Adipocyte (in vitro differentiated cells): ENCODE measurements around the gene RIPOR3.
"Not testable (repeated sequence)": the region's sequence is repeated elsewhere in the genome, so short reads cannot be mapped to it uniquely, and the experiment has no call there.

Experiments
- DNase-seq: peaks from one replicate; pipeline ENCODE4 v3.0.0-alpha.2; 2015; ENCODE audit warnings: low read depth
- H3K27me3 ChIP-seq: replicated peaks from 2 replicates; pipeline ENCODE4 v1.7.0; 2013; ENCODE audit warnings: mild to moderate bottlenecking, low read length, moderate library complexity; ENCODE audit not compliant: control insufficient read depth, insufficient read depth
- H3K36me3 ChIP-seq: 2 replicates; pipeline ENCODE4 v1.7.0; 2013; ENCODE audit warnings: low read length, mild to moderate bottlenecking, moderate library complexity; ENCODE audit not compliant: control insufficient read depth, insufficient read depth, severe bottlenecking
- H3K4me1 ChIP-seq: 2 replicates; pipeline ENCODE4 v1.7.0; 2013; ENCODE audit warnings: mild to moderate bottlenecking, low read length, moderate library complexity; ENCODE audit not compliant: control insufficient read depth, insufficient read depth
- H3K4me3 ChIP-seq: 2 replicates; pipeline ENCODE4 v1.7.0; 2013; ENCODE audit warnings: mild to moderate bottlenecking, low read length, moderate library complexity
- H3K9ac ChIP-seq: 2 replicates; pipeline ENCODE4 v1.7.0; 2013; ENCODE audit warnings: mild to moderate bottlenecking, low read length, moderate library complexity
- H3K9me3 ChIP-seq: 2 replicates; pipeline ENCODE4 v1.7.0; 2013; ENCODE audit warnings: mild to moderate bottlenecking, low read length, moderate library complexity; ENCODE audit not compliant: control insufficient read depth

Gene RIPOR3

DNA sequence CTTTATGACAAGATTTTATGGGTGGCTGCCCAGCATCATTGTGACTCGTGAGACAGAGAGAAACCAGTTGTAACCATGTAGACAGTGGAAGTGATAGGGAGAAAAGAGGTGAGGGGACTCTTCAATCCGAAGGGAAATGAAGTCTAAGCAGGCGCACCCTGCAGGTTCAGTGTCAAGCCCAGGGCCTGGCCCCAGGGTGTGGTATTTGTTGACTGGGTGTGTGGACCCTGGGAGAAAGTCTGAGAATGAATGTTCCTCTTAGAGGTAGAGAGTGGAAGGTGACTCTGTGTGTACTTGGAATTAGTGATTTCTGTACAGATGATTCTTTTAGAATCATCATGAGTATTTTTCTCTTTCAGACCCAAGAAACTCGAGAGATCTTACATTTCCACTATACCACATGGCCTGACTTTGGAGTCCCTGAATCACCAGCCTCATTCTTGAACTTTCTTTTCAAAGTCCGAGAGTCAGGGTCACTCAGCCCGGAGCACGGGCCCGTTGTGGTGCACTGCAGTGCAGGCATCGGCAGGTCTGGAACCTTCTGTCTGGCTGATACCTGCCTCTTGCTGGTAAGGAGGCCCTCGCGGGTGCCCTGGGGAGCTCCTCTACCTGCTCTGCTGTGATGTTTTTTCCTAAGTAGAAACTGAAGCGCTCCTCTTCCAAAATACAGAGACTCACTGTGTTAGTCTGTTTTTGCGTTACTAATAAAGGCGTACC, 113.1 kb downstream of the RIPOR3 start:
- Histone ChIP-seq H3K36me3 (peaks cover 78% of the 10 kb centered on the region), H3K9me3 (no peaks in the 10 kb centered on the region), H3K4me1 (peaks cover 45% of the 10 kb centered on the region), H3K9ac (peak overlapping the region; percentile 25), H3K4me3 (no peak overlapping the region), H3K27me3 (no peaks in the 10 kb centered on the region)
- DNase-seq, result no peak

DNA sequence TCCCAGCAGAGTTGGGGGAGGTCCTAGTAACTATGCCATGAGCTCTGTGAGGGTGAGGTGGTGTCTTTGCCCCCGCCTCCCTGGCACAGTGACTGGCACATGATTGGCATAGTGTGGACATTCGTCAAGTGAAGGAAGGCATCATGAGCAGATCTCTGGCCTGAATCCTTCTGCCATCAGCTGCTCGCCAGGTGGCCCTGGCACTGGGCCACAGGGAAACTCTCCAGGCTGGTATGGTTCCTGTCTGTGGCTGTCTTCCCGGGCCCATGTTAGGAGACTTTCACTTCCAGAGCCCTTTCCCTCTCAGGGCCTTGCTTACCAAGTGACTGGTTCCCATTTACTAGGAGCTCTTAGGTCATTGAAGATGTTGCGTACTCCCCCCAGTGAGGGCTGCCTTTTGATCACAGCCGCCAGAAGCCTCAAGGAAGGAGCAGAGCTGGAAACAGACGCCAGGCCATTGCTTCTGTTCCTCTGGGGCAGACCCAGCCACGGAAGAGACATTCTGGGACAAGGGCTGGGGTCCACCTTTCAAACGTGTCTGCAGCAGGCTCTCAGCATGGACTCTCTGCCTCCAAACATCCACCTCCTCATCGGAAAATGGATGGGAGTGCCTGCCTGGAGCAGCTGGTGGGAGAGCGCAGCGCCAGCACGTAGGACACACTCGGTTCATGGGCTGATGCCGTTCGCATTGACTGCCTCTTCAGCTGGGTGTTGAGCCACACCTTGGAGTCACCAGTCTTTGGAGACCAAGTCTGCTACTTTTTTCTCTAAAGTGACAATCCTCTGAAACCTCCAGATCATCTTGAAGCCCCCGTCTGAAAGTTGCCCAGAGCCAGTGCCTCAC, 113.9 kb downstream of the RIPOR3 start:
- no peak overlapping the region for H3K4me3 ChIP-seq
- H3K9me3 ChIP-seq, result no peaks in the 10 kb centered on the region
- H3K9ac ChIP-seq, result peak overlapping the region; percentile 10
- no peak for DNase-seq
- H3K27me3 ChIP-seq, result no peaks in the 10 kb centered on the region
- H3K36me3 ChIP-seq, result peaks cover 70% of the 10 kb centered on the region
- H3K4me1 ChIP-seq, result peaks cover 53% of the 10 kb centered on the region

DNA sequence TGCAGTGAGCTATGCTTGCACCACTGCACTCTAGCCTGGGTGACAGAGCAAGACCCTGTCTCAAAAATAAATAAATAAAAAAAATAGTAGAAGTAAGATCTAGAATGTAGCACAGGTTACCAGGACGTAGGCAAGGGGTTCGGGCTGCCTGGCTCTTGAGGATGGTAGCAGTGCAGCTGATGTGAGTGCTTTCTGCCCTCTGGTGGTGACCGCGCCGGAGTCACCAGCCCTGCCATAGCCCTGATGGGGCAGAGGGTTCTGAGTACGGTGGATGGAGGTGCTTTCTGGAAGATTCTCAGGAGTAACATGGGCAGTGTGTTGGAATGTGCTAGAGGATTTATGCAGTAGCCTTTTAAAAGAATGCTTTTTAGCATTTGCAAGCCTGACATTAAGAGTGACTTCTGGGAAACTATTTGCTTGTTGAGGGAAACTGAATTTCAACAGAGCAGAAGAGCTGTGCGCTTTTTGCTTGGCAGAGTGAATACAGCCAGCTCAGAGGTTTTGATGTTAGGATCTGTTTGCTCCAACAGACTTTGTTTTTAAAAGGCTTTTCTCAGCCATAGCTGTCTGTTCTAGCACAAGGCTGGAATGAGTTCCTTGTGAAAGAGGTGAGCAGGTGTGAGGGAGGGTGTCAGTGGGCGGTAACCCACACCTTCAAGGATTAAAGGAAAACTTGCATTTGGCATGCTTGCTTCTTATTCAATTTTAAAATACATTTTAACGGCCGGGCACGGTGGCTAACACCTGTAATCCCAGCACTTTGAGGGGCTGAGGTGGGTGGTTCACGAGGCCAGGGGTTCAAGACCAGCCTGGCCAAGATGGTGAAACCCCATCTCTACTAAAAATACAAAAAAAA, 115.2 kb downstream of the RIPOR3 start:
- peak; percentile 65 for DNase-seq
- Histone ChIP-seq H3K36me3 (peaks cover 57% of the 10 kb centered on the region), H3K4me1 (peaks cover 48% of the 10 kb centered on the region), H3K9ac (peak overlapping the region; percentile 20), H3K9me3 (no peaks in the 10 kb centered on the region), H3K4me3 (no peak overlapping the region), H3K27me3 (no peaks in the 10 kb centered on the region)

DNA sequence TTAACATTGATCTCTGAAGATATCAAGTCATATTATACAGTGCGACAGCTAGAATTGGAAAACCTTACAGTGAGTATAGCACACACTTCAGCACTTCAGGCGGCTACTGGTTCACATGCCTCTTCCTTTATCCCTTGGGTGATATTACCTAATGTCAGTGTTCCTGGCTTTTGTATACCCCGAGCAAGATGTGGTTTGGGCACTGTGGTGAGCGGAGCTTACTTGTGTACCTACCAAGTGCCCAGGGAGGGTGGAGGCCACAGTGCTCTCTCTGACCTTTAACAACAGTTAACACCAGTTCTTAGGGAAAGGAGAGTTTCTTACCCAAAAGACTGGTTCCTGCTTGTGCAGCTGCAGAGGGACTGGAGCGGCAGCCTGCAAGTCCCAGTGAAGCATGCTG, 116.8 kb downstream of the RIPOR3 start:
- no peaks in the 10 kb centered on the region for H3K9me3 ChIP-seq
- H3K36me3 ChIP-seq, result peaks cover 48% of the 10 kb centered on the region
- no peaks in the 10 kb centered on the region for H3K27me3 ChIP-seq
- peaks cover 56% of the 10 kb centered on the region for H3K4me1 ChIP-seq
- no peak overlapping the region for H3K4me3 ChIP-seq
- H3K9ac ChIP-seq, result peak overlapping the region; percentile 61
- DNase-seq, result no peak

DNA sequence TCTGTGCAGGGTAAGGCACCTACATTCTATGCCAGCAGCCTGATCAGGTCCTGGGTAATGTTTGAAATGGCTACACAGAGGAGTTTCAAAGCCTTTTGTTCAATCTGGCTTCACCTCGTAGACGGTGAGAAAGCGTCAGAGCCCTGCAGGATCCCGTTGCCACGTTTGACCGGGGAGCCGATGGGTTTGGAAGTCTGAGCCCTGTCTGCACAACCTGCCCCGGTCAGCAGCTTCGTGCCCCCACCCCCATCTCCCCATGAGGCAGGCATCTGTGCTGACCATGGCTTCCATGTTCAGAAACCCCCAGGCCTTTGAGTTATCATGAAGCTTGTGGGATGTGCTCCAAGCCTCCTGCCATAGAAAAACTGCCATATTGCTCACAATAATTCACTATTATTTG, 117.2 kb downstream of the RIPOR3 start:
- Histone ChIP-seq H3K9me3 (no peaks in the 10 kb centered on the region), H3K4me1 (peaks cover 56% of the 10 kb centered on the region), H3K9ac (peak overlapping the region; percentile 61), H3K27me3 (no peaks in the 10 kb centered on the region), H3K4me3 (no peak overlapping the region), H3K36me3 (peaks cover 48% of the 10 kb centered on the region)
- no peak for DNase-seq

DNA sequence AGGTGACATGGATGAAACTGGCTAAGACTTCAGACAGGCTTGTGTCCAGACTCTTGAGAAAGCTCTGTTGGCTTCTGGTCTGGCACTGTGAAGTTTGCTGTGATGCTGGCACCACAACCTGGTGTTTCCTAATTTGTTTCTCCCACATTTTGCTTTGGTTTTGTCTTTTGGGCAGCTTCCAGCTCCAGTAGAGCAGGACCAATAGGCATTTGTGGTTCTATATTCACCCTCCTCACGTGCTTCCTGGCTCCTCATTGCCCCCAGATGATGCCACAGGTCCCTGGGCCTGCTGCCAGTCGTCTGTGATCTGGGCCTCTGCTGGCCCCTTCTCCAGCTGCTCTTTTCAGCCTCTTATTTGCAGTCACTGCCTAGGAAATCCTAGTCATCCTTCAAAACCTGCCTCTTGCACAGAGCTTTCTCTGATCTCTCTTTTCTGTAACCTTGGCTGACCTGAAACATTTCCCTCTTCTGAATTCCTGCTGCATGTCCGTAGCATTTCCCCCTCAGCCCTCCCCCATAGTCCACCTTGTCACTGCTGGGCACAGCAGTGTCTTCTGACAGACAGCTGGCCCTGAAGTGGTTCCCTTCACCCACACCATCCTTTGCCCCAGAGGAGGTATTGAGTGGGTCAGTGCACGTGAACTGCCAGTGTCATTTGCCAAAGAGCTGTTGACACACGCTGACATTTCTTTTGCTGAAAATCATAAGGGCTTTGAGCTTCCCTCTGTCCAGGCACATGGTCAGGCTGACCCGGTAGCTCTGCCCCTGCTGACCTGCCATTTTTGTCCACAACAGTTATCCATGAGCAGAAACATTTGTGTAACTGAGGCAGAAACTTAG, 118.2 kb downstream of the RIPOR3 start:
- Histone ChIP-seq H3K27me3 (no peaks in the 10 kb centered on the region), H3K4me1 (peaks cover 57% of the 10 kb centered on the region), H3K9me3 (no peaks in the 10 kb centered on the region), H3K36me3 (peaks cover 48% of the 10 kb centered on the region), H3K9ac (peak overlapping the region; percentile 61), H3K4me3 (peak overlapping the region; percentile 31)
- peak; percentile 77 for DNase-seq

DNA sequence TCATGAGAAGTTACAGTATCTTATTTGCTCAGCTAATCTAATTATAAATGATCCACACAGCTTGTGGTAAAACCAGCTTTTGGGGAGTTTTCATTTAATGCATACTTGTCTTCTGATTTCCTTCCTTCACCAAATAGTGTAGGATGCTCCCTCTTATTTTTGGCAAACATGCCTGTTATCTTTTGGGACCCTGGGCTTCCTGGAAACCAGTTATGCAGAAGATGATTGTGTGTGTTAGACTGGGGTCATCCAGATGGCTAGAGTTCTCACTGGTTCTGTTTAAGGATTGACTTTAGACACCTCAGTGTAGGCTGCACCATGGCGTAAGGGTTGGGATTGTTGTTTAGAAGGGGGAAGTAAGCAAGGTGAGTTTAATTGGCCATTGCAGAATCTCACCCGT, 119.9 kb downstream of the RIPOR3 start:
- Histone ChIP-seq H3K27me3 (no peaks in the 10 kb centered on the region), H3K4me3 (no peak overlapping the region), H3K36me3 (peaks cover 45% of the 10 kb centered on the region), H3K9me3 (no peaks in the 10 kb centered on the region), H3K9ac (no peak overlapping the region), H3K4me1 (peaks cover 71% of the 10 kb centered on the region)
- DNase-seq, result no peak

DNA sequence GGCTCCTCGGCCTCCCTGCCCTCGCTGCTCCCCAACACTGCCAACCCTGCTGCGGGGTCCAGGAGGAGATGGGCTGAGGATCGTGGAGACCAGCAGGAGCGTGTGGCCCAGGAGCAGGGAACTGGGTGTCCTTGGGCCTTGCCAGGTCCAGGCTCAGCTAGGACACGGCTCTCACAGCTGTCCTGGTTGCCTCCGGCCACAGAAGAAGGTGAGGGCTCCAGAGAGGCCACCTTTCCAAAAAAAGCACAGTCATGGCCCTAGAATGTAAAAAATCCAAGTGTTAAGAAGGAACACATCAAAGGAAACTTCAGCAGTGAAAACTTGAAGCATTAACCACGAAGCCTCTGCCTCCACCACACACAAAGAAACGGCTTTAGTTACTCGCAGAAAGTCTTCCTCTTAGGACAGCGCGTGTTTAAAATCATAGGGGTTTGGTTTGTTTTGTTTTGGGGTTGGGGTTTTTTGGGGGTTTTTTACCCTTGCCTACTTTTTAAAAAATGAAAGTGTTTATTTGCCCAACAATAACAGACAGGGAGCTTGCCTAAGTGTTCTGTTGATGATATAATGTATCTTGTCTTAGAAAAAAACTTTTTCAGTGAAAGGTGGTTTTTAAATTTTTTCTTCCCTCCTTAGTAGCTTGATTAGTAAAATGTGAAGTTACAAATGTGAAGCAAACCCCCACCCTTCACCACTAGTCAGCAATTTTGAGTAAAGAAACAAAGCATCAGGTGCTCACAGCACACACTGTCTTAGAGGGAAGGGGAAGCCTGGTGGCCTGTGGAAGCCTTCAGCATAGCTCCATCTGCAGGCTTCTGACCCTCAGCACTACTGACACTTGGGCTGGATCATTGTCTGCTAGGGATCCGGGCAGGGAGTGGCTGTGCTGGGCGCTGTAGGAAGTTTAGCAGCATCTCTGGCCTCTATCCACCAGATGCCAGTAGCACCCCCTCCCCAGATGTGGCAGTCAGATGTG, 121.2 kb downstream of the RIPOR3 start:
- Histone ChIP-seq H3K36me3 (peaks cover 51% of the 10 kb centered on the region), H3K9ac (no peak overlapping the region), H3K4me3 (no peak overlapping the region), H3K9me3 (no peaks in the 10 kb centered on the region), H3K27me3 (no peaks in the 10 kb centered on the region), H3K4me1 (peaks cover 70% of the 10 kb centered on the region)
- DNase-seq, result peak; percentile 31

DNA sequence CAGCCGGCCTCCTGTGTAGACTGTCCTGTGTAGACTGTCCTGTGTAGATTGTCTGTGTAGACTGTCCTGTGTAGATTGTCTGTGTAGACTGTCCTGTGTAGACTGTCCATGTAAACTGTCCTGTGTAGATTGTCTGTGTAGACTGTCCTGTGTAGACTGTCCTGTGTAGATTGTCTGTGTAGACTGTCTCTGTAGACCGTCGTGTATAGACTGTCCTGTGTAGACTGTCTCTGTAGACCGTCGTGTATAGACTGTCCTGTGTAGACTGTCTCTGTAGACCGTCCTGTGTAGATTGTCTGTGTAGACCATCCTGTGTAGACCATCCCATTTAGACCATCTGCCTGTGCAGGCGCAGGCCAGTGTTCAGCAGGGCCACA, 121.9 kb downstream of the RIPOR3 start:
- not testable (repeated sequence) for DNase-seq
- H3K4me1 ChIP-seq, result peaks cover 63% of the 10 kb centered on the region

DNA sequence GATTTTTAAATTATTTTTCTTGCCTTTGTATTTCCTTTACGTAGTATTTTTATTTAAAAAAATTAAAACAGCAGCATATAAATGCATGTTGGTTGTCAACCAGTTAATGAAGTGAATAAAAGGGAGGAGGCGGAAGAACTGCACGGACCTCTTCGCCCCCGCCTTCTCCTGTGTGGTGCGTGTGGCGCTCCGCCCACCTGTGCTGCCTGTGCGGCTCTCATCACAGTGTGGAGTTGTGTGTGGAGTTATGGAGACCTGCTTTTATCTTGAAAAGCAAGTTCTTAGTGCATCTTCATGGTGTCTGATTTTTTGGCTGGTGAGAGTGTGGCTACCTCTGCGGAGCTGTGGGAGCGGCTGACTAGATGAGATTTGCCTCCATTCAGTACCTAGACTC, 122.8 kb downstream of the RIPOR3 start:
- Histone ChIP-seq H3K4me1 (peaks cover 54% of the 10 kb centered on the region), H3K9ac (no peak overlapping the region), H3K9me3 (no peaks in the 10 kb centered on the region), H3K36me3 (peaks cover 47% of the 10 kb centered on the region), H3K27me3 (no peaks in the 10 kb centered on the region), H3K4me3 (no peak overlapping the region)
- no peak for DNase-seq

More for the DNA sequence above, 121.9 kb downstream of the RIPOR3 start:
- peaks cover 49% of the 10 kb centered on the region for H3K36me3 ChIP-seq
- not testable (repeated sequence) for H3K4me3 ChIP-seq, H3K9ac ChIP-seq, H3K27me3 ChIP-seq, H3K9me3 ChIP-seq
